BE2C (cell line): ENCODE results near the gene ANP32A.

Source experiments
- DNase-seq: peaks from one replicate; pipeline ENCODE4 v3.0.0-alpha.2; 2020
- H3K27me3 ChIP-seq: fragments of 250-450 bp; sonication (Bioruptor Pico); 2 replicates; pipeline ENCODE4 v1.5.1; 2020; ENCODE audit warnings: mild to moderate bottlenecking
- H3K36me3 ChIP-seq: fragments of 250-450 bp; sonication (Bioruptor Pico); 2 replicates; pipeline ENCODE4 v1.5.1; 2020; ENCODE audit warnings: mild to moderate bottlenecking
- H3K4me1 ChIP-seq: fragments of 250-450 bp; sonication (Bioruptor Pico); 2 replicates; pipeline ENCODE4 v1.5.1; 2020
- H3K4me3 ChIP-seq: 2 replicates; pipeline ENCODE4 v1.5.1; 2011; ENCODE audit warnings: low read depth, low read length
- H3K9me3 ChIP-seq: fragments of 250-450 bp; sonication (Bioruptor Pico); 2 replicates; pipeline ENCODE4 v1.5.1; 2020
- TF ChIP-seq, protein P1 (sequence below): IDR thresholded peaks from 2 replicates; pipeline ENCODE4 v1.5.1; 2012; ENCODE audit warnings: mild to moderate bottlenecking, low read depth, low read length

ANP32A gene

GRCh38 chr15:68785541-68785940 is 35.2 kb downstream of the ANP32A start:
- Histone ChIP-seq H3K36me3 (peaks cover 86% of the 10 kb centered on the region), H3K4me3 (no peak overlapping the region), H3K9me3 (no peaks in the 10 kb centered on the region), H3K27me3 (no peaks in the 10 kb centered on the region), H3K4me1 (peaks cover 13% of the 10 kb centered on the region)
- DNase-seq: no peak
- TF ChIP-seq, protein P1, sequence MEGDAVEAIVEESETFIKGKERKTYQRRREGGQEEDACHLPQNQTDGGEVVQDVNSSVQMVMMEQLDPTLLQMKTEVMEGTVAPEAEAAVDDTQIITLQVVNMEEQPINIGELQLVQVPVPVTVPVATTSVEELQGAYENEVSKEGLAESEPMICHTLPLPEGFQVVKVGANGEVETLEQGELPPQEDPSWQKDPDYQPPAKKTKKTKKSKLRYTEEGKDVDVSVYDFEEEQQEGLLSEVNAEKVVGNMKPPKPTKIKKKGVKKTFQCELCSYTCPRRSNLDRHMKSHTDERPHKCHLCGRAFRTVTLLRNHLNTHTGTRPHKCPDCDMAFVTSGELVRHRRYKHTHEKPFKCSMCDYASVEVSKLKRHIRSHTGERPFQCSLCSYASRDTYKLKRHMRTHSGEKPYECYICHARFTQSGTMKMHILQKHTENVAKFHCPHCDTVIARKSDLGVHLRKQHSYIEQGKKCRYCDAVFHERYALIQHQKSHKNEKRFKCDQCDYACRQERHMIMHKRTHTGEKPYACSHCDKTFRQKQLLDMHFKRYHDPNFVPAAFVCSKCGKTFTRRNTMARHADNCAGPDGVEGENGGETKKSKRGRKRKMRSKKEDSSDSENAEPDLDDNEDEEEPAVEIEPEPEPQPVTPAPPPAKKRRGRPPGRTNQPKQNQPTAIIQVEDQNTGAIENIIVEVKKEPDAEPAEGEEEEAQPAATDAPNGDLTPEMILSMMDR: no peak

GRCh38 chr15:68784206-68784605 is 36.5 kb downstream of the ANP32A start:
- H3K9me3 ChIP-seq: no peaks in the 10 kb centered on the region
- no peaks in the 10 kb centered on the region for H3K27me3 ChIP-seq
- DNase-seq: no peak
- TF ChIP-seq, protein P1: no peak
- peaks cover 83% of the 10 kb centered on the region for H3K36me3 ChIP-seq
- no peaks in the 10 kb centered on the region for H3K4me1 ChIP-seq
- no peak overlapping the region for H3K4me3 ChIP-seq

- H3K4me3 ChIP-seq: no peak overlapping the region
- H3K36me3 ChIP-seq: peaks cover 80% of the 10 kb centered on the region
- peak; percentile 55 for DNase-seq
- TF ChIP-seq, protein P1: peak; percentile 72
- H3K9me3 ChIP-seq: no peaks in the 10 kb centered on the region
- H3K27me3 ChIP-seq: no peaks in the 10 kb centered on the region
- no peaks in the 10 kb centered on the region for H3K4me1 ChIP-seq
Measured at GRCh38 chr15:68783226-68784058, 37.3 kb downstream of the ANP32A start.

DNA sequence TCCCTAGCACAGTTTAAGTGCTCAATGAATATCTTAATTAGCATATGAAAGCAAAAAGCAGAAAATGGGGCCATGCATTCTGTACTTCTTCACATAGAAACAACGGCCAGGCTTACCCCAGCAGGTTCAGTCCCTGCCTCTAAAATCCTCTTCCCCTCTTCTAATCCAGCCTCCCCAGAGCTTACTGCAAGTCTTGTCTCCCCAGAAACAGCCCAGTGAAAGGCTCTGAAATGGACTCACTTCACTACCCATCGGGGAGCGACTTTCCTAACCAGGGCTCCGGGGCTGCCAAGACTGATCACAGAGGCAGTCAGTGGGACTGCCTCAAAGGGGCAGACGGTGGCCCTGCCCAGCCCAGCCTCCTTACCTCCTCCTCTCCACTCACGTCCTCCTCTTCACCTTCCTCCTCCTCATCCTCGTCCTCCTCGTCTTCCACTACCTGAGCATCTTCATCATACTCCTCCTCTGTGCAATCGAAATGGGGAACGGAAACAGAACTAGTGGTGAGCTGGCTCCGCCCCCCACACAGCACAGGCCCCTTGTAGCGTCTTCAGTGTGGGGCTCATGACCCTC is 38.0 kb downstream of the ANP32A start:
- no peak for DNase-seq
- Histone ChIP-seq H3K4me1 (no peaks in the 10 kb centered on the region), H3K4me3 (no peak overlapping the region), H3K9me3 (no peaks in the 10 kb centered on the region), H3K27me3 (no peaks in the 10 kb centered on the region), H3K36me3 (peaks cover 82% of the 10 kb centered on the region)
- TF ChIP-seq, protein P1: no peak

DNA sequence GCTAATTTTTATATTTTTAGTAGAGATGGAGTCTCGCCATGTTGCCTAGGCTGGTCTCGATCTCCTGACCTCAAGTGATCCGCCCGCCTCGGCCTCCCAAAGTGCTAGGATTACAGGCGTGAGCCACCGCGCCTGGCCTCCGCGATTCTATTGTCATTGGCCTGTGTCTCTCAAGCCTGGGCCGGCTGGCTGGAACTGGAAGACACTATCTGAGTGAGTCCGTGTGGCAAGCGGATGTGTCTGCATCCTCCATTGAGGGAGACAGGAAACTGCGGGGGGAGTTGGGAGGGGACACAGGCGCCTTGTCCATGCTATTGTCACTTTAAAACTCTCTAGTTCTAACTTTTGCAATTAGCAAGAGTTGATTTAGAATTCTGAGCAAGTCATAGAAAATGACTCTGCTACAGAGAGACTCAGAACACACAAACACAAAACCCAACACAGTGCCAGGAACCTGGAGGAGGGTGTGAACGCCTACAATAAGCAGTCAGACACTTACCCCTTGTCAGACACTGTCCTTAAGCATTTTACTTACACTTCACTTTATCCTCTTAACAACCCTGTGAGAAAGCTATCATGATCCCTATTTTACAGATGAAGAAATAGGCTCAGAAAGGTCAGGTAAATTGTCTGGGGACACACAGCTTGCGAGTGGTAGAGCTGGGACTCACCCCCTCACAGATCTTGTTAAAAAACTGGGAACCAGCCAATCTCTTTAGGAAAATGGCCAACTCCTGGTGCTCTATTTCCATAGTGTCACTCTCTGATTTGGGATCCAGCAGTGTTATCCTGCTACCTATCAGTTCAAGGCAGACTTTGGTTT is 38.7 kb downstream of the ANP32A start:
- Histone ChIP-seq H3K9me3 (no peaks in the 10 kb centered on the region), H3K36me3 (peaks cover 82% of the 10 kb centered on the region), H3K4me3 (no peak overlapping the region), H3K4me1 (no peaks in the 10 kb centered on the region), H3K27me3 (no peaks in the 10 kb centered on the region)
- DNase-seq: no peak
- TF ChIP-seq, protein P1: no peak
